Upper lobe of left lung (tissue), 4 donors: ENCODE results near the gene LYRM2.

Source experiments
- POLR2A ChIP-seq, 4 donors: fragments of 450-650 bp; IDR thresholded peaks; one replicate each; pipeline ENCODE4 v1.5.1; 2016 to 2017; ENCODE audit warnings: antibody characterized with exemption in 4 of 4, mild to moderate bottlenecking in 2 of 4
- POLR2AphosphoS5 ChIP-seq, 2 donors: sonication (generic); formaldehyde crosslinking; IDR thresholded peaks; one replicate each; pipeline ENCODE4 v1.5.1; 2017; ENCODE audit warnings: antibody characterized with exemption in 2 of 2

DNA sequence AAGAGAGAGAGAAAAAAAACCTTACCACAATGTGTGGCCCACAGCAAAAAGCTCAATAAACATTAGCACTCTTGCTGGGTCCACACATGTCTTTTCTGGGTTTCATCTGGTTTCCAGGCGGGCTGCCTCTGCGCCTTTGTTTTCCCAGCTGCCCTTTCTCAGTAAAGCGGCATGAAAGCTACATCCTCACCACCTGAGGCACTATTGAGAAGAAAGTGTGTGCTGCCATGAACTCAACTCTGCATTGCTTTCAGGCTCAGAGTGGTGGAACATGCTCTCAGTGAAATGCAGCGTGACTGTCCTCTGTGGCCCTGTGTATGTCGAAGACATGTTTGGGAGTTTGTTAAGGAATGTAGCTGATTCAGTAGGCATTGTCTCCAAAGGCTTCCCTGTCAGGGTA lies 102.3 kb downstream of the LYRM2 start:
- TF ChIP-seq POLR2A (IDR thresholded peaks at IDR 0.05) (no peak), POLR2AphosphoS5 (IDR thresholded peaks at IDR 0.05) (no peak)
